IPS-18c (cell line): ENCODE results near the gene SELENOO.

Source experiments
- H3K4me3 ChIP-seq: 2 replicates; pipeline ENCODE4 v1.7.0; 2013; ENCODE audit warnings: low read depth, mild to moderate bottlenecking, low read length, moderate library complexity; ENCODE audit not compliant: insufficient read depth
- H3K9me3 ChIP-seq: one replicate; pipeline ENCODE4 v1.6.1; 2013; ENCODE audit warnings: mild to moderate bottlenecking, low read length, moderate library complexity; ENCODE audit not compliant: control insufficient read depth, insufficient read depth

Gene SELENOO

GRCh38 chr22:50218996-50219727, 18.4 kb downstream of the SELENOO start:
- H3K4me3 ChIP-seq = no peak overlapping the region
- peaks cover 2% of the 10 kb centered on the region for H3K9me3 ChIP-seq

GRCh38 chr22:50219800-50220602, 19.2 kb downstream of the SELENOO start:
- Histone ChIP-seq H3K9me3 (peaks cover 2% of the 10 kb centered on the region), H3K4me3 (no peak overlapping the region)

GRCh38 chr22:50220603-50221409, 20.0 kb downstream of the SELENOO start:
- Histone ChIP-seq H3K4me3 (no peak overlapping the region), H3K9me3 (peaks cover 2% of the 10 kb centered on the region)

- Histone ChIP-seq H3K9me3 (peaks cover 2% of the 10 kb centered on the region), H3K4me3 (no peak overlapping the region)
Measured at GRCh38 chr22:50221410-50222300, 20.8 kb downstream of the SELENOO start.

GRCh38 chr22:50222508-50222907, 21.7 kb downstream of the SELENOO start:
- Histone ChIP-seq H3K9me3 (peaks cover 2% of the 10 kb centered on the region), H3K4me3 (no peak overlapping the region)

GRCh38 chr22:50224071-50224470, 23.3 kb downstream of the SELENOO start:
- Histone ChIP-seq H3K4me3 (no peak overlapping the region; the same call in 1 of the 2 replicates), H3K9me3 (peaks cover 2% of the 10 kb centered on the region)

GRCh38 chr22:50225200-50225969, 24.6 kb downstream of the SELENOO start:
- peaks cover 2% of the 10 kb centered on the region for H3K9me3 ChIP-seq
- no peak overlapping the region for H3K4me3 ChIP-seq

GRCh38 chr22:50226063-50226874, 25.5 kb downstream of the SELENOO start:
- Histone ChIP-seq H3K4me3 (no peak overlapping the region), H3K9me3 (peaks cover 2% of the 10 kb centered on the region)

- H3K9me3 ChIP-seq = no peaks in the 10 kb centered on the region
- H3K4me3 ChIP-seq = no peak overlapping the region
Measured at GRCh38 chr22:50226875-50227165, 26.0 kb downstream of the SELENOO start.

GRCh38 chr22:50227579-50228215, 26.9 kb downstream of the SELENOO start:
- H3K4me3 ChIP-seq = no peak overlapping the region

GRCh38 chr22:50228366-50228765, 27.6 kb downstream of the SELENOO start:
- H3K4me3 ChIP-seq = no peak overlapping the region
- no peaks in the 10 kb centered on the region for H3K9me3 ChIP-seq

More at GRCh38 chr22:50227579-50228215, 26.9 kb downstream of the SELENOO start:
- H3K9me3 ChIP-seq = no peaks in the 10 kb centered on the region

GRCh38 chr22:50229370-50229769, 28.6 kb downstream of the SELENOO start:
- Histone ChIP-seq H3K9me3 (no peaks in the 10 kb centered on the region), H3K4me3 (no peak overlapping the region)

- Histone ChIP-seq H3K9me3 (no peaks in the 10 kb centered on the region), H3K4me3 (no peak overlapping the region)
Measured at GRCh38 chr22:50232481-50233151, 31.8 kb downstream of the SELENOO start.

- no peaks in the 10 kb centered on the region for H3K9me3 ChIP-seq
- no peak overlapping the region for H3K4me3 ChIP-seq
Measured at GRCh38 chr22:50233223-50233622, 32.4 kb downstream of the SELENOO start.
